Measurements from ENCODE around the gene ADM2. TPM values are rescaled to one million over a fixed set of nuclear protein-coding genes. Genes with fewer than 3 reads are reported as not detected.
"Not testable (repeated sequence)": the region's sequence is repeated elsewhere in the genome, so short reads cannot be mapped to it uniquely, and the experiment has no call there.

Gene ADM2, protein sequence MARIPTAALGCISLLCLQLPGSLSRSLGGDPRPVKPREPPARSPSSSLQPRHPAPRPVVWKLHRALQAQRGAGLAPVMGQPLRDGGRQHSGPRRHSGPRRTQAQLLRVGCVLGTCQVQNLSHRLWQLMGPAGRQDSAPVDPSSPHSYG
- 2.2 and 4.2 TPM in 2 replicates for total RNA-seq (2014; rRNA removed; shearing (Covaris generic))

DNA sequence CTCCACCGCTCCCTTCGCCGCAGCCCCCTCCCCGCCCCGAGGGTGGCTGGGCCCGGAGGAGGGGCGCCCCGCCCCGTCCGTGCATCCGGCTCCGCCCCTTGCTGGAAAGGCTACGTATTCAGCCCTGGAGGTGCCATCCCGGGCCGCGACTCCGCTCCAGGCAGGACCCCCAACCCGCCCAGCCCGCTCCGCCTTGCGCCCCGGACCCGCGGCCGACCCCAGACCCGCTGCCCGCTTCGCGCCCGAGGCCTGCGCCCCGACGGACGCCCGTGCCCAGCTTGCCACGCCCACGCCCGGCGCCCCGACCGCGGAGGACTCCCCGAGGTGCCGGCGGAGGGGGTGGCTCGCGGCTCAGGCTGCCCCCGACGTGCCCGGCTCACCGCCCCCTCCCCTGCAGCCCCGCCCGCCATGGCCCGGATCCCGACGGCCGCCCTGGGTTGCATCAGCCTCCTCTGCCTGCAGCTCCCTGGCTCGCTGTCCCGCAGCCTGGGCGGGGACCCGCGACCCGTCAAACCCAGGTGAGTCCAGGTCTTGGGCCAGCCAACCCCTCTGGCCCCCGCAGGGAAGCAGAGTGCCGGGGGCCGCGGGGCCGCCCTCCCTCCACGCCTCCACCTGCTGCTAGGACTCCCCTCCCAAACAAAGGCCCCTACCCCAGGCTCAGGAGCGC lies at the start of gene ADM2:
ADM2 (plus strand) TSS at position 104 of the 667 bp plus-strand sequence; CDS start at position 409, 305 bp downstream.
- no peak for DNase-seq (ENCODE audit: low spot score)

DNA sequence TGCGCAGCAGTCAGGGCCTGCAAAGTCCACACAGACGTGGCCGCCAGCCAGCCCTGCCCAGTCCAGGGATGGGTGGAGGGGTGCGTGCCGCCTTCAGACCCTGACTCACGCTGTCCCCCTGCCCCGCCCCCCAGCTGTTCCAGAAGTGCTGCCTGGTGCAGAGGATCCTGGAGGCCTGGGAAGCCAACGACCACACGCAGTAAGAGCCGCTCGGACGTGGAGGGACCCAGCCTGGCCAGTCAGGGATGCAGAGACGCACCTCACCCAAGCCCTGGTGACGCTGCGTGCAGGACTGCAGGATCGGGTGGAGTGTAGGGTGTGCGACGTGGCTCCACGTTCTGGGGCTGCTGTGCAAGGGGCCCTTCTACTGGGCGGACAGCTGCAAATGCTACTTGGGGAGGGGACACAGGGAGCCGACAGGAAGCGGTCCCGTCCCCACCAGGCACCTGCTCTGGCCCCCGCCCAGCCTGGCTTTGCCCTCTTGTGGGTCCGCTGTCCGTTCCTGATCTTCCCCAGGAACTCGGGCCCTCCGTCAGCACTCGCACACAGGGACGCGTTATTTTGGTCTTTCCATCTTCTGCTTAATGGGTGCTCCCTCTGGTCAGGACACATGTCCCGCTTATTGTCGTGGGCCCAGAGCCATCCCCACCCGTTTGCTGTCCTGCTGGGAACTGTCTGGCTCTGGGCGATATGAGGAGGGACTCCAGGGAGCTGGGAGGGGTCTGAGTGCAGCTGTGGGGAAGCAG lies 49.0 kb upstream of the ADM2 start:
- DNase-seq (ENCODE audit: low spot score) = no peak

DNA sequence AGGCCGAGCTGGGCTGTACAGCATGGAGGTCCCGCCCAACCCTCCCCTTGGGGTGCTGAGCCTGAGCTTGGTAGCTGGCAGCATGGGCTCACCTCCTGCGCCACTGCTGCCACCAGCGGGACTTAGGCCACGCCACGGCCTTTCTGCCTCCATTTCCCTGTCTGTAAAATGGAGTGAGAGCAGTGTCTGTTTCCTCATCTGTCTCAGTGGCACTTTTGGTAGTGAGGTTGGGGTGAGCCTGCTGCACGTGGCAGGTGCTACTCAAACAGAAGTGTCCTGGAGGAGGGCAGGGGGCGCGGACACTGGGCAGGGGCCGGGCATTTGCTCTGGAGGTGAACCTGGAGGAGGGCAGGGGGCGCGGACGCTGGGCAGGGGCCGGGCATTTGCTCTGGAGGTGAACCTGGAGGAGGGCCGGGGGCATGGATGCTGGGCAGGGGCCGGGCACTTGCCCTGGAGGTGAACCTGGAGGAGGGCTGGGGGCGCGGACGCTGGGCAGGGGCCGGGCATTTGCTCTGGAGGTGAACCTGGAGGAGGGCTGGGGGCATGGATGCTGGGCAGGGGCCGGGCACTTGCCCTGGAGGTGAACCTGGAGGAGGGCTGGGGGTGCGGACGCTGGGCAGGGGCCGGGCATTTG lies 48.3 kb upstream of the ADM2 start:
- not testable (repeated sequence) for DNase-seq (ENCODE audit: low spot score)

DNA sequence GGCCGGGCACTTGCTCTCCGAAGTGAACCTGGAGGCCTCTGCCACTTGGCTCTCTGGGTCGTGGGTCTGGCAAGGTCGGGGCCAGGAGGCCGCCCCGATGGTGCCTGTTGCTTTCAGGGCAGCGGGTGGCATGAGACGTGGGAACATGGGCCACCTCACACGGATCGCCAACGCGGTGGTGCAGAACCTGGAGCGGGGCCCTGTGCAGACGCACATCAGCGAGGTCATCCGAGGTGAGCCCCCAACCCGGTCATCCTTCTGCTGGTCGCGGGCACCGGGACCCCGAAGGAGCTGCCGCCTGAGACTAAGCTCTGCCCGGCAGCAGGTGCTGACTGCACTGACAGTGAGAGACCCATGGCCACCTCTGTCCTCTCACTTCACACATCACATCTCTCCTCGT lies 46.5 kb upstream of the ADM2 start:
- no peak for DNase-seq (ENCODE audit: low spot score)

DNA sequence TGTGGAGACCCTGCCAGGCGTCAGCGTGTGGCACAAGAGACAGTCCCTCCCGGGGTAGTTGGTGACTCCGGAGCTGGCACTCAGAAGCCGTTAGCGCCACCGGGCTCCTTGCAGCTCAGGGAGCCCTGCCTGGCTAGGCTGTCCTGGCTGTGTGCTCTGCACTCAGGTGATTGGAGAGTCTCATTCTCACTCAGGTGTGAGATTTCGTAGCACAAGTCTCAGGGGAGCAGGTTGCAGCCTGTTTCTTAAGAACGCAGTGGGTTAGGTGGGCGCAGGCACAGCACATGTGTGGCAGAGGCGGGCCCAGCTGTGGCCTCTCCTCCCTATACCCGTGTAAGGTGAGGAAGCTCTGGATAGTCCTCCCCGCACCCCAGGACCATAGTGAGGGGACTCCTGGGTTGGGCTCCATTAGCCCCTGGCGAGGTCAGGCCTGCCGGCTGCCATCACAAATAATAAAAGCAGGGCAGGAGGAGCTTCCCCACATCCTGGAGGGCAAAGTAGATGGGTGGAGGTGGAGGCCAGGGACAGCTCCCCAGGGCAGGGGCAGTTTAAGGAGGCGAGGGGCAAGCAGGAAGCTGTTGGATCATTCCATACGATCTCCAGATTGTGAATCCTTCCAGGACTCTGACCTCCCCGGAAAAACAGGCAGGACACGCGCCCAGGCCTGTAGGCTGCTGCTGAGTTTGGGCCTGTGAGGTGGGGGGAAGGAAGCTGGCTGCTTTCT lies 45.9 kb upstream of the ADM2 start:
- DNase-seq (ENCODE audit: low spot score) = no peak

DNA sequence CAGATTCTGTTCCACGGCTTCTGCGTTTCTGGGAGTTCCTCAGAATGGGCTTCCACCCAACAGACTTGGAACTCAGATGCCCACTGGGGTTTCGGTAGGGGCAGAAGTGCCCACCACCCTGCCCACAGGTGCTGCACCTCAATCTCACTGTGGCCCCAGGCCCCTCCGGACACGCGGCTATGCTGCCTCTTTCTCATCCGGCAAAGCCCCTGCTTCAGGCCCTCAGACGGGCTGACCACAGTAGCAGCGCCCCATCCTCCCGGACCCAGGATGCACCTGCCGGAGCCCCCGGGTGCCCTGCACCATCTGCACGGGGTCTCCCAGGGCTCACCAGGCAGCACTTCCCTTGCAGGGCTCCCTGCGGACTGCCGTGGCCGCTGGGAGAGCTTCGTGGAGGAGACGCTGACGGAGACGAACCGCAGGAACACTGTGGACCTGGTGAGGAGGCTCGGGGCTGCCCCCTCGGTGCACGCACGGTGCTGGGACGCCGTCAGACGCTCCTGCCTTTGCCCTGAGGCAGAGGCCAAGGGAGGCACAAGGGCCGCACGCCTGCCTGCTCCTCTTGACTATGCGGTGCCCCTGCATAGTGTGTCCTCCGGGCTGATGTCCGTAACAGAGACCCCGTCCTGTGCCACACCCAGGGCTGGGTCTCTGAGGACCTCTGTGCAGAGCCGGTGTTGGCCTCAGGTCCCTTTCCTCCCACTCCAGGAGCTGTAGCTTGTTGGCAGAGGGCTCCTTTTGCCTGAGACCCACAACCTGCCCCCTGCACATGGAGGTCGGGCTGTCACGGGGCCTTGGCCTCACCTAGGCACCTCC lies 45.1 kb upstream of the ADM2 start:
- no peak for DNase-seq (ENCODE audit: low spot score)

DNA sequence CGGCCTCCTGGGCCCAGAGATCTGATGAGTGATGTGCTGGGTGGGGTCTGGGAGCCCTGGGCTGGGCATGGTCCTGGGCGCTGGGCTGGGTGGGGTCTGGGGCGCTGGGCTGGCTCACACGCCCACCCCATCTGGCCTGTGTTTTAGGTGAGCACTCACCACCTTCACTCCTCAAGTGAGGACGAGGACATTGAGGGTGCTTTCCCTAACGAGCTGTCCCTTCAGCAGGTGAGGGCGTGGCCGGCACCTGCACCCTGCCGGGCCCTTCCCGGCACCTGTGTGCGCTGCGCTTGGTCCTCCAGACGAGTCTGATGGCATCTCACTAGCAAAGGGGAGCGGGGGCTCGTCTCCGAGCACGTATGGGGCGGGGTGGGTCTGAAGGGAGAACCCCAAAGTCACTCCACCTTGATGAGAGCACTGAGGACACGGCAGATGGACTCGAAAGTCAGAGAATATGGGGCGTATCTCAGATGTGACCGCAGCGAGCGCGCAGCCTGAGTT lies 44.5 kb upstream of the ADM2 start:
- no peak for DNase-seq (ENCODE audit: low spot score)

DNA sequence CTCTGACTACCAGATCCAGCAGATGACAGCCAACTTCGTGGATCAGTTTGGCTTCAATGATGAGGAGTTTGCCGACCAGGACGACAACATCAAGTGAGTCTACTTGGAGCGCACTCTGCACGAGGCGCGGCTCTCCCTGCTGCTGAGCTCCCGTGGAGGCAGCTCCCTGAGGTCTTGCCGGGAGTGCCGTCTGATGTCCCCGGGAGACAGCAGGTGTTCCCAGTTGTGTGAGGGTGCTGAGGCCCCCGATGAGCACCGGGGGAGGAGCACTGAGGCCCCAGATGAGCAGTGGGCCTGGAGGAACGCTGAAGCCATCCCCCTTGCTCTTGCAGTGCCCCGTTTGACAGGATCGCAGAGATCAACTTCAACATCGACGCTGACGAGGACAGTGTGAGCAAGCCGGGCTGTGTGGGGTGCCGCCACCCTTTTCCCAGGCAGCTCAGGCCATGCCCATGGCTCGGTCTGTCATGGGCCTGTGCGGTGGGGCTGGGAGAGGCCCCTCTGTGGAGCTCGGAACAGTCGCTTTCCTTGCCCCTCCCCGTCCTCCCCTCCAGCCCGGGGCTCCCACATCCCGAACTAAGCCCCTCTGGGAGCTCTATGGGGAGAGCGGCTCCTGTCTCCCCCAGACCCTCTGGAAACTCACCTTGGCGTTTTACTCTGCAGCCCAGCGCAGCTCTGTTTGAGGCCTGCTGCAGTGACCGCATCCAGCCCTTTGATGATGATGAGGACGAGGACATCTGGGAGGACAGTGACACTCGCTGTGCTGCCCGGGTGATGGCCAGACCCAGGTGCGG lies 43.6 kb upstream of the ADM2 start:
- no peak for DNase-seq (ENCODE audit: low spot score)

DNA sequence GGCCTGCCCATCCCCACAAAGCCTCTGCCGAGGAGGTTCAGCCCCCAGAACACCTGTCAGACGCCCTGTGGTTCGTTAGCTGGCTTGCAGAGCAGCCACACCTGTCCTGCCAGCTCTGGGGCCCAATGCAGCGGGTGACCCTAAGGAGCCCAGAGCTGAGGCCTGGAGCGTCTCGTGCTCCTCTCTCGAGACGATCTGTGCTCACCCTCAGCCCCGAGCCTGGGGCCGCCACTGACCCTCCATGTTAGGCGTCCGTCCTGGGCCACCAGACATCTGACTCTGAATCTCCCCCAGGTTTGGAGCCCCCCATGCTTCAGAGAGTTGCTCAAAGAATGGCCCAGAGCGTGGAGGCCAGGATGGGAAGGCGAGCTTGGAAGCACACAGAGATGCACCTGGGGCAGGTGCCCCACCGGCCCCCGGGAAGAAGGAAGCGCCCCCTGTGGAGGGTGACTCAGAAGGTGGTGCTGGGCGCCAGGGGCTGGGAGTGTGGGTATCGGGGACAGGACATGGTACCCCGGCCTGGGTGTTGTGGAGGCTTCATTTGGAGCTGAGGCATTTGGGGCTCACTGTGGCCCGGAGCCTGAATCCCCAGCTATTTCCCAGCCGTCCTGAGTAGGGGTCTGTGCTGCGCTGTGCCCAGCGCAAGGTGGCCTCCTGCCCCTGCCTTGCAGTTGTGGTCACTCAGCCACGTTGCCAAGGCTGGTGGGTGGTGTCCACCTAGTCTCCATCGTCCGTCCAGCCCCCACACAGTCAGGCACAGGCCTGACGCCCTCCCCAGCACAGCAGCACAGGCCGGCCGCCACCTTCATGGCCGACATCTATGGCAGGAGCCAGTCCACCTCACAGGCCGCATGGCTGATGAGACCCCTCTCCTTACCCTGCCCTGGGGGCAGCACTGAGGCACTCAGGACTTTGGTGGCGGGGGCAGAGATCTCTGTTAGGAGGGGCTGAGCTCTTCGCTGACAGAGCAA lies 42.8 kb upstream of the ADM2 start:
- DNase-seq (ENCODE audit: low spot score) = no peak

DNA sequence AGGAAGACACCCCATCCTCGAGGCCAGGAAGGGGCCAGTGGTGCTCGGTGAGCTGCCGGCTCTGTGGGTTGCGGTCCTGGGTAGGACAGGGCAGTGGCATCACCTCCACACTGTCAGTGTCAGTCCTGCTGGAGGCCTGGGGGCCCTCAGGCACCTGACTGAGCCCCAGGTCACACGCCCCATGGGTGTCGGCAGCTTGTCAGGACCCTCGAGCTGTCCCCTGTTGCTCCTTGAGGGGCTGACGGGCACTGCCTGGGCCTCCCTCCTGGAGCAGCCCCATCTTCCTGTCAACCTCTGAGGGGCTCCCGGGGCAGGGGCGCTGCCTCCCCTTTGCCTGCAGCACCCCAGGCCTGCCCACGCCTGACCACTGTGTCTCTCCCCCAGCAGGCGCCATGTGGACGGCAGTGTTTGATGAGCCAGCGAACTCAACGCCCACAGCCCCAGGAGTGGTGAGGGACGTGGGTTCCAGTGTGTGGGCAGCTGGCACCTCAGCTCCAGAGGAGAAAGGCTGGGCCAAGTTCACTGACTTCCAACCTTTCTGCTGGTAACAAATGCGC lies 42.0 kb upstream of the ADM2 start:
- no peak for DNase-seq (ENCODE audit: low spot score)

DNA sequence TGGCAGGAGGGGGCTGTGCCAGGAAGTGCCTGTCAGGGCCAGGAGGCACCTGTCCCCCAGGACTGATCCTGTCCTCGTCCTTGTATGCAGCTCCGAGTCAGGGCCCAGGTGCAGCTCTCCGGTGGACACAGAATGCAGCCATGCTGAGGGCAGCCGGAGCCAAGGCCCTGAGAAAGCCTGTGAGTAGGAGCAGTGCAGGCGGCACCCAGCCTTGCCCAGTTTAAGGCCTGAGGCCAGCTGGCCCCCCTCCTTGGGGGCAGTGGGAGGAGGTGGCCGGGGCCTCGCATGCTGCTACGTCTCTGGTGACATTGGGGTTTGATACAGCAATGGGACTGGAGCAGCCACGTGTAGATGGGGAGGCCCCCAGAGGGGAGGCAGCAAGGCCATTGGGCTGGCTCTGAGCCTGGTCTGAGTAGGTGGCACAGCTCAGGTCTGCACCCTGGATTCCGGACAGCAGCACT lies 41.4 kb upstream of the ADM2 start:
- DNase-seq (ENCODE audit: low spot score) = no peak

DNA sequence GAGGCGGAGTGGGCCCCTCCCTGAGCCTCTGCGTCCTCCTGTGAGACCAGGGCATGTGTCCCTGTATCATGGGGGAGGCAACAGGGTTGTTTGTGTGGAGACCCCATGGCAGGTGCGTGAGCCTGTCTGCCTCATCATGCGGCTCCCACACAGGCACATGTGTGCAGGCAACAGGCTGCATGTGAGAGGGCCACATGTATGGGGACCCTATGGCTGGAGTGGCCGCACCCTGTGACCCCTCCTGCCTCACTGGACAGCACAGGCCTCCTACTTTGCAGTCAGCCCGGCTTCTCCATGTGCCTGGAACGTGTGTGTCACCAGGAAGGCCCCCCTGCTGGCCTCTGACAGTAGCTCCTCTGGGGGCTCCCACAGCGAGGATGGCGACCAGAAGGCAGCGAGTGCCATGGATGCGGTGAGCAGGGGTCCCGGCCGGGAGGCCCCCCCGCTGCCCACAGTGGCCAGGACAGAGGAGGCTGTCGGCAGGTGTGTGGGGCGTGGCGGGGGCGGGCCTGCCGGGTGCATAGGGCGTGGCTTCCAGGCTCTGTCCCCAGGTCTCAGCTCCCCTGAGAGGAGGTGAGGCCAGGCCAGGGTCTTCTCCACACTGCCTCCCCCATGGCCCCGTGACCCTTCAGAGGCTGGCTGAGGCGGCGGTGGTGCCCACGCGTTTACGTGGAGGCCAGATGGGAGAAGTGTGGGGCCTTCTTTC lies 40.6 kb upstream of the ADM2 start:
- DNase-seq (ENCODE audit: low spot score) = no peak

DNA sequence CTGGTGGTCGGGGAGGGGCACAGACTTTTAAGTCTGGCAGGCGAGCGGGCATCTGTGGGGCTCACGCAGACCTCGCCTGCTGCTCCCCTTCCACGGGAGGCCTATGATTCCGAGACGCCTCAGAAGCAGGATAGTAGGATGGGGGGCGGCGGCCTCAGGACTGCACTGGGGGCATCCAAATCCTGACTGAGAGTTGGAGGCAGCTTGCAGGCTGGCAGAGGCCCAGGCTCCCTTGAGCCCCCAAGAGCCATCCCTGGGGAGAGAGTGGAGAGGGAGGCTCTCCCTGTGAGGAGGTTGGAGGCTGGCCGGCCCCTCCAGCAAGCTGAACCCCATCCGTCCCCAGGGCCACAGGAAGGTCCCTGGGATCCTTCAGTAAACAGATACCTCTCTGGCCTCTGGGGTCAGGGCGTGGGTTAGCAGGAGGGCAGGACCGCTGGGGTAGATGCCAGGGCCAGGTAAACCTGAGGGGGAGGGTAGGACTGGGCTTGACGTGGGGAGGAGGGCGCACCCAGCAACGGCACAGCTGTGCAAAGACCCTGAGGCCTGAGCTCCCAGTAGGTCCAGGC lies 39.8 kb upstream of the ADM2 start:
- no peak for DNase-seq (ENCODE audit: low spot score)

DNA sequence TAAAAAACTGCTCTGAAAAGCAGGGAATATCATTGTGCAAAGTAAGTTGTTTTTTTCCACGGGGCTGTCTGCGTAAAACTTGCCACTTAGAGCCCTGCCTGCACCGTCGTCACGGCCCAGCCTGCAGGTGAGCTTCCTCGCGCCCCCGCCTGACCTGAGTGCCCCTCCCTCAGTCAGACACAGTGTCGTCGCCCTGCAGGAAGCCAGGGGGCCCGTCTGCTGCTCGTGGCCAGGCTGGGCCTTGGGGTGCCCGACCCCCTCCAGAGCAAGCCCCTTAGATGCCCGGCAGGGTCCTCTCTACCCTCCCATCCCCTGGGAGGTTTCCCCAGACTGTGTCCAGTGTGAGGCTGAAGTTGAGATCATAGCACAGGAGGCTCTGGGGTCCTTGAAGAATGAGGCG lies 38.1 kb upstream of the ADM2 start:
- DNase-seq (ENCODE audit: low spot score) = no peak

DNA sequence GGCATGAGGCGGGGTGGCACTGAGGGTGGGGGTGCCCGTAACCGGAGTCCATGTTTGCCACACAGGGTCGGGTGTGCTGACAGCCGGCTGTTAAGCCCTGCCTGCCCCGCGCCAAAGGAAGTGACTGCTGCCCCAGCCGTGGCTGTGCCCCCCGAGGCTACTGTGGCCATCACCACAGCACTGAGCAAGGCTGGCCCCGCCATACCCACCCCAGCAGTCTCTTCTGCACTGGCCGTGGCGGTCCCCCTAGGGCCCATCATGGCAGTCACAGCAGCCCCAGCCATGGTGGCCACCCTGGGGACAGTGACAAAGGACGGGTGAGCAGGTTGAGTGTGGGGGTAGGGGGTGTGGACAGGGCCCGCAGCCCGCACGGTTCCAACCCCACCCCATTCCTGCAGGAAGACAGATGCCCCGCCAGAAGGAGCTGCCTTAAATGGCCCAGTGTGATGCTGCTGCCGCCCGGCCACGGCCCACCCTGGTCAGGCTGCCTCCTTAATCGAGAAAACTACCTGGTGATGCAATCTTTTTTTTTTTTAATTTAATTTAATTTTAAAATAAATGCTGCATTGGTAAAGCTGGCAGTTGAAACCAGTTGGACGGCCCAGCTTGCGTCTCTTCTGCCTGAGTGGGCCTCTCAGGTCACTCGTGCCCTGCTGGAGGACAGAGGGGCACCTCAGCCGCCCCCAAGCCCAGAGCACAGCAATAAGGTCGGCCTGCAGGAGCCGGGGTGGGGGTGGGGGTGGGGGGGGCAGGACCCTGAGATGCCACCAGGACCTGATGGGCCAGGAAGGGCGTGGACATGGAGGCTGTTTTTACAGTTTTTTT lies 37.3 kb upstream of the ADM2 start:
- DNase-seq (ENCODE audit: low spot score) = no peak

DNA sequence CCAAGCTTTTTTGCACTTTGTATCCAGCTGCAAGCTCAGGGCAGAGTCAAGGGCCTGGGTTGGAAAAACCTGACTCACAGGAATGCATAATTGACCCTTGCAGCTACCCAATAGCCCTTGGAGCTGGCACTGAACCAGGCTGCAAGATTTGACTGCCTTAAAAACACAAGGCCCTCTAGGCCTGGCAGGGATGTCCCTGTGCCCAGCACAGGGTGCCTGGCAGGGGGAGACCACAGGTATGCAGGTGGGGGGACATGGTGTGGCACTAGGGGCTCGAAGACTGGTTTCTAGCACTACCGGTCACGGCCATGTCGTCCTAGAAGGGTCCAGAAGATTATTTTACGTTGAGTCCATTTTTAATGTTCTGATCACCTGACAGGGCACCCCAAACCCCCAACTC lies 36.7 kb upstream of the ADM2 start:
- DNase-seq (ENCODE audit: low spot score) = peak; percentile 19

Data from HT-29 (cell line).